Measurements from ENCODE around the gene ATP1B2. TPM values are rescaled to one million over a fixed set of nuclear protein-coding genes. Genes with fewer than 3 reads are reported as not detected.

Gene ATP1B2
- total and polyA plus RNA-seq, 9 of the 15 experiments (the other 6 are each of a cell fraction or from before 2014, with no cell fraction given), result 0.23 to 6.0 (median 0.99) TPM

DNA sequence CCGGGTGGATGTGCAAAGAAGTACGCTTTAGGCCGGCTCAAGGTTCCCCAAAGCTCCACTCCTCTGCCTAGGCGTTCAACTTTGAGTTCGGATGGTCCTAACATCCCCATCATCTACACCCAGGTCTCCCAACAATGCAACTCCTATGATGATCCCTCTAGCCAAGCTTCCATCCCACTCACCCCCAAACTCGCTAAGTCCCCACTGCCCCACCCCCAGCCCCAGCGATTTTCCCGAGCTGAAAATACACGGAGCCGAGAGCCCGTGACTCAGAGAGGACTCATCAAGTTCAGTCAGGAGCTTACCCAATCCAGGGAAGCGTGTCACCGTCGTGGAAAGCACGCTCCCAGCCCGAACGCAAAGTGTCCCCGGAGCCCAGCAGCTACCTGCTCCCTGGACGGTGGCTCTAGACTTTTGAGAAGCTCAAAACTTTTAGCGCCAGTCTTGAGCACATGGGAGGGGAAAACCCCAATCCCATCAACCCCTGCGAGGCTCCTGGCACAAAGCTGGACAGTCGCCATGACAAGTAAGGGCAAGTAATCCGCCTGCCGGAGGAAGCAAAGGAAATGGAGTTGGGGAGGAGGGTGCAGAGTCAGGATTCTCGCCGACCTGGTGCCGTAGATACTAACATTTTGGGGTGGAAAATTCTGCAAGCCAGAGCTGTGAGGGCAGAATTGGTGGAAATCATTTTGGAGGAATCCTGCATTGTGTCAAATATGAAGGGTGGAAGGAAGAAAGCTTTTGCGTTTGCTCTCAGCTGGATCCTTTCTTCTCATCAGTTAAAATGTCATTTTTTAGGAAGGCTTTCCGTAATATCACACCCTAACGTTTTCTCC lies 36.6 kb downstream of the ATP1B2 start, which contains the start of gene TP53 (continued):
- TF ChIP-seq CLOCK (CRISPR knock-in tag; IDR thresholded peaks at IDR 0.05; ENCODE audit: borderline replicate concordance), result no peak
- TF ChIP-seq CBX2 (IDR thresholded peaks at IDR 0.05; ENCODE audit: insufficient read depth, low read length, poor library complexity, severe bottlenecking), result no peak
- TF ChIP-seq, protein P1, sequence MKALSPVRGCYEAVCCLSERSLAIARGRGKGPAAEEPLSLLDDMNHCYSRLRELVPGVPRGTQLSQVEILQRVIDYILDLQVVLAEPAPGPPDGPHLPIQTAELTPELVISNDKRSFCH (CRISPR knock-in tag; IDR thresholded peaks at IDR 0.05), result no peak
- TF ChIP-seq, protein P1 (tag; IDR thresholded peaks at IDR 0.05), result no peak
- TF ChIP-seq PURB (CRISPR knock-in tag; IDR thresholded peaks at IDR 0.05; ENCODE audit: low read depth), result no peak
- TF ChIP-seq TFAM (CRISPR knock-in tag; conservative IDR thresholded peaks at IDR 0.05), result no peak
- no peak for TF ChIP-seq ZNF507 (tag; conservative IDR thresholded peaks at IDR 0.05)
- TF ChIP-seq, protein P2, sequence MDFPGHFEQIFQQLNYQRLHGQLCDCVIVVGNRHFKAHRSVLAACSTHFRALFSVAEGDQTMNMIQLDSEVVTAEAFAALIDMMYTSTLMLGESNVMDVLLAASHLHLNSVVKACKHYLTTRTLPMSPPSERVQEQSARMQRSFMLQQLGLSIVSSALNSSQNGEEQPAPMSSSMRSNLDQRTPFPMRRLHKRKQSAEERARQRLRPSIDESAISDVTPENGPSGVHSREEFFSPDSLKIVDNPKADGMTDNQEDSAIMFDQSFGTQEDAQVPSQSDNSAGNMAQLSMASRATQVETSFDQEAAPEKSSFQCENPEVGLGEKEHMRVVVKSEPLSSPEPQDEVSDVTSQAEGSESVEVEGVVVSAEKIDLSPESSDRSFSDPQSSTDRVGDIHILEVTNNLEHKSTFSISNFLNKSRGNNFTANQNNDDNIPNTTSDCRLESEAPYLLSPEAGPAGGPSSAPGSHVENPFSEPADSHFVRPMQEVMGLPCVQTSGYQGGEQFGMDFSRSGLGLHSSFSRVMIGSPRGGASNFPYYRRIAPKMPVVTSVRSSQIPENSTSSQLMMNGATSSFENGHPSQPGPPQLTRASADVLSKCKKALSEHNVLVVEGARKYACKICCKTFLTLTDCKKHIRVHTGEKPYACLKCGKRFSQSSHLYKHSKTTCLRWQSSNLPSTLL (IDR thresholded peaks at IDR 0.05), result peak; percentile 52; the same call in 1 of the 2 replicates
- no peak for TF ChIP-seq SMARCB1 (IDR thresholded peaks at IDR 0.05; ENCODE audit: insufficient read length, low read depth)
- TF ChIP-seq TCFL5 (CRISPR knock-in tag; conservative IDR thresholded peaks at IDR 0.05), result no peak
- TF ChIP-seq, protein P3, sequence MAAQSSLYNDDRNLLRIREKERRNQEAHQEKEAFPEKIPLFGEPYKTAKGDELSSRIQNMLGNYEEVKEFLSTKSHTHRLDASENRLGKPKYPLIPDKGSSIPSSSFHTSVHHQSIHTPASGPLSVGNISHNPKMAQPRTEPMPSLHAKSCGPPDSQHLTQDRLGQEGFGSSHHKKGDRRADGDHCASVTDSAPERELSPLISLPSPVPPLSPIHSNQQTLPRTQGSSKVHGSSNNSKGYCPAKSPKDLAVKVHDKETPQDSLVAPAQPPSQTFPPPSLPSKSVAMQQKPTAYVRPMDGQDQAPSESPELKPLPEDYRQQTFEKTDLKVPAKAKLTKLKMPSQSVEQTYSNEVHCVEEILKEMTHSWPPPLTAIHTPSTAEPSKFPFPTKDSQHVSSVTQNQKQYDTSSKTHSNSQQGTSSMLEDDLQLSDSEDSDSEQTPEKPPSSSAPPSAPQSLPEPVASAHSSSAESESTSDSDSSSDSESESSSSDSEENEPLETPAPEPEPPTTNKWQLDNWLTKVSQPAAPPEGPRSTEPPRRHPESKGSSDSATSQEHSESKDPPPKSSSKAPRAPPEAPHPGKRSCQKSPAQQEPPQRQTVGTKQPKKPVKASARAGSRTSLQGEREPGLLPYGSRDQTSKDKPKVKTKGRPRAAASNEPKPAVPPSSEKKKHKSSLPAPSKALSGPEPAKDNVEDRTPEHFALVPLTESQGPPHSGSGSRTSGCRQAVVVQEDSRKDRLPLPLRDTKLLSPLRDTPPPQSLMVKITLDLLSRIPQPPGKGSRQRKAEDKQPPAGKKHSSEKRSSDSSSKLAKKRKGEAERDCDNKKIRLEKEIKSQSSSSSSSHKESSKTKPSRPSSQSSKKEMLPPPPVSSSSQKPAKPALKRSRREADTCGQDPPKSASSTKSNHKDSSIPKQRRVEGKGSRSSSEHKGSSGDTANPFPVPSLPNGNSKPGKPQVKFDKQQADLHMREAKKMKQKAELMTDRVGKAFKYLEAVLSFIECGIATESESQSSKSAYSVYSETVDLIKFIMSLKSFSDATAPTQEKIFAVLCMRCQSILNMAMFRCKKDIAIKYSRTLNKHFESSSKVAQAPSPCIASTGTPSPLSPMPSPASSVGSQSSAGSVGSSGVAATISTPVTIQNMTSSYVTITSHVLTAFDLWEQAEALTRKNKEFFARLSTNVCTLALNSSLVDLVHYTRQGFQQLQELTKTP (IDR thresholded peaks at IDR 0.05; ENCODE audit: low read depth in 1 of 2, partially characterized antibody in 2 of 2), result peak in 1 of 2 experiments; percentile 90
- TF ChIP-seq NFRKB (IDR thresholded peaks at IDR 0.05; ENCODE audit: low read depth), result 0 out of 2 replicates have a peak, but pooled peaks have one; percentile 81
- peak; percentile 94 to 100 (median 99) for TF ChIP-seq YY1 (IDR thresholded peaks at IDR 0.05; ENCODE audit: borderline replicate concordance in 1 of 3, control insufficient read depth in 1 of 3, extremely low read depth in 1 of 3, insufficient read depth in 3 of 3, insufficient read length in 1 of 3, insufficient replicate concordance in 2 of 3, low read depth in 1 of 3, low read length in 2 of 3)
- no peak for TF ChIP-seq GATAD2B (IDR thresholded peaks at IDR 0.05; ENCODE audit: borderline replicate concordance)
- no peak for TF ChIP-seq ETV5 (CRISPR knock-in tag; IDR thresholded peaks at IDR 0.05; ENCODE audit: low read depth)
- TF ChIP-seq, protein P4, sequence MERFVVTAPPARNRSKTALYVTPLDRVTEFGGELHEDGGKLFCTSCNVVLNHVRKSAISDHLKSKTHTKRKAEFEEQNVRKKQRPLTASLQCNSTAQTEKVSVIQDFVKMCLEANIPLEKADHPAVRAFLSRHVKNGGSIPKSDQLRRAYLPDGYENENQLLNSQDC (CRISPR knock-in tag; IDR thresholded peaks at IDR 0.05), result no peak
